Sciatic nerve (tissue), 2 donors: ENCODE data around the gene IL26. TPM values are rescaled to one million over a fixed set of nuclear protein-coding genes. Genes with fewer than 3 reads are reported as not detected.

ENCODE experiments used
- ATAC-seq: fragments of 200-7000 bp; cut with Tn5 transposase; one replicate; pipeline ENCODE4 v1.9.1; 2020; ENCODE audit warnings: mild to moderate bottlenecking, moderate library complexity
- DNase-seq: peaks from one replicate; pipeline ENCODE4 v3.0.0-alpha.2; 2020; ENCODE audit warnings: low spot score
- intact Hi-C: fragments of 100-400 bp; cut with DNase I; formaldehyde crosslinking; loops from one replicate; pipeline ENCODE4 v1.14.2; 2022
- total RNA-seq: library from RNA; stranded (reverse); fragmentation: NEBNext Ultra II Directional; extraction: Animal tissue kit (Norgen Biotek cat#: 25700); gene quantifications from one replicate; pipeline ENCODE4 v1.2.1, GENCODE V29; 2021
- donor health status: DM: no; HTN: no; CAD: no.
- donor health status: DM: no; HTN: no; CAD: no.

The IL26 gene
- total RNA-seq, 1 donor from 2014 or later = not detected

DNA sequence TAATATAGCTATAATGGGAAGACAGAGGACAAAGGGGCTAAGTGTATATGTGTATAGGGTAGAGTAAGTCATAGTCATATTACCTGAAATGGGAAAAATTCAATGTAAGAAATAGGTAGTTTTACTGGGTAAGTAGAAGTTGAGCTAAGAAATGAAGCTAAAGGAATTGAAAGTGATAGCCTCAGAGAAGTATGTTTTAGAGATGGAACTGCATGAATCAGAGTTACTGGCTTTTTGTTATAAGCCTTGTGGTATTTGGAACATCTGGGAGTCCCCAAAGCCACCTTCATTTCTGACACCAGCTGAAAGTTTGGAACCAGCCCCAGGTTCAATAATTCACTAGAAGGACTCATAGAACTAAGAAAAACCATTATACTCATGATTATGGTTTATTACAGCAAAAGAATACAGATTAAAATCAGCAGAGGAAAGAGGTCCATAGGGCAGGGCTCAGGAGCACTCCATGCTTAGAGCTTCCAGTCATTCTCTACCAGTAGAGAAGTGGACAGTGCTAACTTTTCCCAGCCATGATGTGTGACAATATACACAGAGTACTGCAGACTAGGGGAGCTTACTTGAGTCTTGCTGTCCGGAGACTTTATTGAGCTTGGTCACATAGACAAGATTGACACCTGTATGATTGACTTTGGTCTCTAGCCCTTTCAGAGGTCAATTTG lies 56.3 kb downstream of the IL26 start:
- ATAC-seq (no peak), DNase-seq (no peak)

DNA sequence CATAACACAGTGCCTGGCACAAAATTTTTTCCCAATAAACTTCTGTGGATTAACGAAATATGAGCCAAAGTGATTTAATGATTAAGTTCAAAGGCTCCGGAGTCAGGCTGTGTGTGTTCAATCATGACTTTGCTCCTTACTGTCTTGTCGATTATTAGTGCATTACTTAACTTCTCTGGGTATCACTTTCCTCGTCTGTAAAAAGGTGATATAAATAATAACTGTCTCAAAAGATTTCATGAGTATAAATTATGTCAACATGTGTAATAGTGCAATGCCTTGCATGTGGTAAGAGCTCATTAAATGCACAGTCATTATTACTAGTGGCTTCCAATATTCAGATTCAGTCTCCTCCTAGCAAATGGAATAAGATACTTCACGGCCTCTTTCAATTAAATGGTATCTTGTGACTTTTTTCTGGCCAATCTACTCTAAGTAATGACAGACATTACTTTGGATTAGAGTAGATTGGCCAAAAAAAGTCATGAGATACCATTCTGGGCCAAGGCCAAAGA lies 59.2 kb downstream of the IL26 start:
- intact Hi-C loops = no loop called here
- ATAC-seq (no peak), DNase-seq (no peak)

More for the DNA sequence above, 56.3 kb downstream of the IL26 start:
- intact Hi-C loops = no loop called here

DNA sequence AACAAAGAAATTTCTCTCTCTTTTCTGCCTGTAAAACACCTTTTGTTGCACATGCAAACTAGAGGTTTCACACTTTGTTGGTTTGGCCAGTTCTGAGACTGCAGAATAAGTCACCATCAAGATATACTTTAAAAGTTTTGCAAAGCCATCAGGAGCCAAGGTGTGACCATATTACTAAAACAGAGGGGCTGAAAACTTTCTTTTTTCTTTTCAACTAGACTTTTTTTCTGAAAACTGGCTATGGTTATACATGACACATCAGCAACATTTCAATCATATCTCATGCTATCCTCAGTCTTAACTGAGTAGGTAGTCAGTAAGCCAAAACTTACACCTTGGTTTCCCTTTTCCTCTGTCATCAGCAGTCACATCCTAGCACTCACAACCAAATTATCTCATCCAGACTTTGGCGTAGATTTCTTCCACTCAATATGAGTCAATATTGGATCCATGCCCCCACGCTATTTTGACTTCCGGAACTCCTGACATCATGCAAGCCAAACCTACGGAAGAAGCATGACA lies 62.0 kb downstream of the IL26 start:
- DNase-seq = no peak
- no peak for ATAC-seq
- intact Hi-C loops = no loop called here

DNA sequence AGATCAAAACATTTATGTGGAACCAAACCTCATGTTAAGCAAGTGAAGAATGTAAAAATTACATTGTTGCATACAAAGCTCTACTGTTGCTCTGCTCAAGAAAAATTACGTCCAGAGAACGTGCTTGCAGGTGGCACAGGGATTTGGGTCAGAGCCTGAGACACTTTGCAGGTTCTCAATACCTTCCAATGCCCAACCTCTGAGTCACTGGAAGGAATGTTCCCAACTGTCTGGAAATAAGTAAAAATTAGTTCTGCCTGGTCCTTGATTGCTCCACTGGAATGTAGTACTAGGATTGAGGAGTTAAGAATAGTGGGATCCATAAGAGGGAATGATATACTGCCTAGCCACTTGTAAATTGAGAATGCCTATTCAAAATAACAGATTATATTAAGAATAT lies 63.2 kb downstream of the IL26 start:
- DNase-seq = no peak
- no peak for ATAC-seq
- intact Hi-C loops = no loop called here

DNA sequence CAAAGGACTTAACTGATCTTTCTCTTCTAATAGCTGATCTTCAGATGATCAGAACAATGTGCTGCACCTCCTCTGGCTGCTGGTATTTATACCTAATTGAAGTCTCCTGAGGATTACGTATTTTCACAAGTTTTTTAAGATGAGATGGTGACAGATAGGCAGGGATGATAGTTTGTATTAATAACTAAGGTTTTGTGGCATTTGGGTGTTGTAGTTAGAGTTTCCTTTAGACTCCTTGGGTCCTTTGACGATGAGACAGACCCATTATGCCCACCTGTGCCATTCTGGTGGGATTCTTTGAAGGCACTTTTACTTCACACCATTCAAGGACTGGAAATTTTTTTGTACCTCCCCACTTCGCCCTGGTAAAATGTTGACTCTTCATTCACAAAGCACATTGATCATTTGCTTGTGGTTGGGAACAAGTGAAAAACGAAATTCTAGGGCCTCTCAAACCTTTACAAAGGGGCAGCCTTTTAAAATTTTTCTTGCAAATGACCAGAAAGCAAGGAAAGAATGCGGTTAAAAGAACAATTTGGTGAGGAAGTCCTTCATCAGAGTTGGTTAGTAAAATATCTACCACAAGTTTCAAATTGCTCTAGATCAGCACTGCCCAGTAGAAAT lies 65.8 kb downstream of the IL26 start, which contains the start of gene IFNG:
IFNG (minus strand) TSS at position 60 of the 624 bp plus-strand sequence. CDS start 125 bp downstream, outside the sequence.
- DNase-seq = no peak
- ATAC-seq = no peak
- intact Hi-C loops = no loop called here

DNA sequence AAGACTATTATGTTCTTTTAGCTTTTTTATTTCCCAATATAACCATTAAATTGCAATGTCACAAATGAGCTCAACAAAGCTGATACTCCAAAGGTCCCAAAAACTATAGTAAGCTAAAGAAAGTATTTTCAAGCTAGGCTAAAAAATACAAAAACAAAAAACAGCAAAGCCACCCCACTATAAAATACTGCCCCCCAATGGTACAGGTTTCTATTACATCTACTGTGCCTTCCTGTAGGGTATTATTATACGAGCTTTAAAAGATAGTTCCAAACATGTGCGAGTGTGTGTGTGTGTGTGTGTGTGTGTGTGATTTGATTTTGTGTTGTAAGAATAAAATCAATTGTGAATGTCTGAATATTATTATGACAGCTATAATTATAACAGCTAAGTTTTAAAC lies 67.2 kb downstream of the IL26 start:
- intact Hi-C loops = no loop called here
- no peak for DNase-seq
- no peak for ATAC-seq

DNA sequence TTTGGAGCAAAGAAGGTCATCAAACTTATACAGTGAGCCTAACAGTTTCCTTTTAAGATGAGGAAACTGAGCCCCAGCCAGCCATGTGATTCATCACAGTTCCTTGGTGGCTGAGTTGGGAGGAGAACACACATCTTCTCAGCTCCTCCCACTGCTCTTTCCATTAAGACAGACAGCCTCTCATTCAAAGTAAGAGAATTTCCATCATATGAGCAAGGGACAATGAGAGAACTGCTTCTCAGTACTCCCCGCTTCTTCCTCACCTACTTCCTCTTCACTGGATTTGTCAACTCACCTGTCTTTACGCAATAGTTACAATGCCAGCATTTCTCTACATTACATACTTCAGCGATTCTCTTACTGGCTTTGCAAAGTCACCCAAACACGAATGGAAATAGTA lies 68.2 kb downstream of the IL26 start:
- intact Hi-C loops = no loop called here
- ATAC-seq (no peak), DNase-seq (no peak)

DNA sequence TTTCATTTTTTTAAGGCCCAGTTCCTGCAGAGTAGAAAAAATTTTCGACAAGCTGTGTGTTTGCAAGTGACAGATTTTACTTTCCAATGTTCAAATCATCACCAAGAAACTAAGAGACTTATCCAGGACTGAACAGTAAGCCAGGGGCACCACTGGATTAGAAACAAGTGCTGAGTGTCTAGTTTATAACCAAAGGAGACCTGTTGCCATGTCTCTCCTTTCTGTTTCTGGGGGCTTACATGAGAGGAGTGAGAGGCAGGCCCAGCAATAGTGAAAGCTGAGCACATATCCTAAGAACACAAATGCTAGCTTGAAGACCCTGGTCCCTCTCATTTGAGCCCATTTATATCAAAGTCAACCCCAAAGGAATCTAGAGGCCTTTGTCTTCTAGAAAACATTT lies 69.0 kb downstream of the IL26 start:
- ATAC-seq (no peak), DNase-seq (no peak)
- intact Hi-C loops = no loop called here

DNA sequence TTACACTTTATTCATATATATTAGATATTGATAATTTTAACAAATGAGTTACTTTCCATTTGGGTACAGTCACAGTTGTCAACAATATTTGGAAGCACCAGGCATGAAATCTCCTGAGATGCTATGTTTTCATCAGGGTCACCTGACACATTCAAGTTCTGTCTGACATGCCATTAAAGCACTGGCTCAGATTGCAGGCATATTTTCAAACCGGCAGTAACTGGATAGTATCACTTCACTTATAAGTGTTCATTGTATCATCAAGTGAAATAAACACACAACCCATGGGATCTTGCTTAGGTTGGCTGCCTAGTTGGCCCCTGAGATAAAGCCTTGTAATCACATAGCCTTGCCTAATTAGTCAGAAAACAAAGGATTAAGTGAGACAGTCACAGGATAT lies 70.8 kb downstream of the IL26 start:
- intact Hi-C loops = no loop called here
- ATAC-seq = no peak
- DNase-seq = no peak

Other genes starting within 250 kb of the IL26 start
- 0.27 TPM for gene IFNG-AS1, start 236.4 kb downstream of the IL26 start, total RNA-seq
- 0.40 TPM for gene IFNG, start 66.1 kb downstream of the IL26 start, total RNA-seq
- not detected for gene IL22, start 27.8 kb upstream of the IL26 start, total RNA-seq
- gene MDM1, start 106.6 kb upstream of the IL26 start, total RNA-seq = 18.3 TPM